B cell (primary cell): ENCODE data around the gene SSH3. TPM values are rescaled to one million over a fixed set of nuclear protein-coding genes. Genes with fewer than 3 reads are reported as not detected.

Experiments used
- ATAC-seq: fragments of 200-7000 bp; cut with Tn5 transposase; one replicate; pipeline ENCODE4 v1.10.0; 2021; ENCODE audit warnings: low read depth, mild to moderate bottlenecking, moderate number of reproducible peaks, moderate library complexity
- CTCF ChIA-PET: fragments of 350-600 bp; sonication (Branson Sonifier 250); formaldehyde crosslinking; loops from one replicate; lab custom pipeline; 2021; ENCODE audit warnings: antibody characterized with exemption, inconsistent platforms; lab: Charles Lee
- POLR2A ChIA-PET: fragments of 350-600 bp; sonication (Branson Sonifier 250); formaldehyde crosslinking; loops from one replicate; lab custom pipeline; 2021; ENCODE audit warnings: antibody characterized with exemption; lab: Charles Lee
- DNase-seq: peaks from one replicate; pipeline ENCODE4 v3.0.0; 2013
- H2AFZ ChIP-seq: 2 replicates; pipeline ENCODE4 v1.6.1; 2012; ENCODE audit warnings: mild to moderate bottlenecking, low read depth, low read length; ENCODE audit not compliant: insufficient read depth, poor library complexity, severe bottlenecking
- H3K27ac ChIP-seq, 2 donors: 1 replicate in 1 of 2; 2 replicates in 1 of 2; pipeline ENCODE4 v1.5.1; 2012 to 2013; ENCODE audit warnings: low read length in 2 of 2, mild to moderate bottlenecking in 2 of 2, moderate library complexity in 1 of 2
- H3K27me3 ChIP-seq, 4 experiments: fragments of 200-600 bp in 1 of 4; sonication (generic) in 1 of 4; replicated peaks in 1 of 4; 1 replicate in 2 of 4; 2 replicates in 2 of 4; pipeline versions ENCODE4 v1.6.1 to v1.7.0; 2013 to 2016; ENCODE audit warnings: low read length in 3 of 4, mild to moderate bottlenecking in 2 of 4, mixed read lengths in 1 of 4, moderate library complexity in 1 of 4; ENCODE audit not compliant: insufficient read depth in 4 of 4, control insufficient read depth in 3 of 4; ENCODE audit errors: control extremely low read depth in 1 of 4
- H3K36me3 ChIP-seq, 2 experiments: replicated peaks in 1 of 2; 1 replicate in 1 of 2; 2 replicates in 1 of 2; pipeline versions ENCODE4 v1.6.1 to v1.7.1; 2013; ENCODE audit warnings: low read length in 1 of 2; ENCODE audit not compliant: insufficient read depth in 2 of 2, control insufficient read depth in 1 of 2; ENCODE audit errors: control extremely low read depth in 1 of 2, extremely low read depth in 1 of 2
- H3K4me1 ChIP-seq, 2 donors: fragments of 200-600 bp in 1 of 2; sonication (generic) in 1 of 2; 1 replicate in 1 of 2; 2 replicates in 1 of 2; pipeline versions ENCODE4 v1.5.1 to v1.6.1; 2013 to 2017; ENCODE audit warnings: low read length in 2 of 2; ENCODE audit not compliant: control insufficient read depth in 2 of 2, insufficient read depth in 2 of 2
- H3K4me2 ChIP-seq: replicated peaks from 2 replicates; pipeline ENCODE3; 2012; ENCODE audit warnings: mild to moderate bottlenecking, low read depth, low read length; ENCODE audit not compliant: poor library complexity, severe bottlenecking
- H3K4me3 ChIP-seq, 5 experiments: fragments of 200-600 bp in 1 of 5; sonication (generic) in 1 of 5; 1 replicate in 3 of 5; 2 replicates in 2 of 5; pipeline versions ENCODE4 v1.5.1 to v1.7.0; 2011 to 2016; ENCODE audit warnings: low read length in 4 of 5, mild to moderate bottlenecking in 4 of 5, low read depth in 2 of 5, control low read depth in 1 of 5, moderate library complexity in 1 of 5; ENCODE audit not compliant: insufficient read depth in 1 of 5; ENCODE audit errors: control extremely low read depth in 1 of 5, extremely low read depth in 1 of 5
- H3K79me2 ChIP-seq: fragments of 200-600 bp; sonication (generic); one replicate; pipeline ENCODE4 v1.6.0; 2016; ENCODE audit warnings: low read length; ENCODE audit not compliant: control insufficient read depth, insufficient read depth
- H3K9ac ChIP-seq: fragments of 200-600 bp; sonication (generic); 2 replicates; pipeline ENCODE4 v1.6.1; 2017; ENCODE audit warnings: mild to moderate bottlenecking, low read length, moderate library complexity
- H3K9me3 ChIP-seq, 3 donors: one replicate each; pipeline versions ENCODE4 v1.6.1 to v1.7.1; 2013; ENCODE audit warnings: low read length in 2 of 3; ENCODE audit not compliant: control insufficient read depth in 2 of 3, insufficient read depth in 1 of 3; ENCODE audit errors: control extremely low read depth in 1 of 3
- H4K20me1 ChIP-seq: 2 replicates; pipeline ENCODE4 v1.6.0; 2012; ENCODE audit warnings: mild to moderate bottlenecking, low read length; ENCODE audit not compliant: insufficient read depth, control insufficient read depth, poor library complexity, severe bottlenecking
- H3K27ac Mint-ChIP-seq: one replicate; pipeline ENCODE4 v1.8.0; 2021; ENCODE audit warnings: mixed read lengths
- H3K27me3 Mint-ChIP-seq: one replicate; pipeline ENCODE4 v1.8.0; 2021; ENCODE audit warnings: mixed read lengths
- H3K4me1 Mint-ChIP-seq: one replicate; pipeline ENCODE4 v1.8.0; 2021; ENCODE audit warnings: mixed read lengths
- H3K4me3 Mint-ChIP-seq: one replicate; pipeline ENCODE4 v1.8.0; 2021; ENCODE audit warnings: mixed read lengths
- H3K9me3 Mint-ChIP-seq: one replicate; pipeline ENCODE4 v1.8.0; 2022; ENCODE audit warnings: mixed read lengths; ENCODE audit not compliant: insufficient read depth
- CTCF ChIP-seq: fragments of 200-600 bp; IDR thresholded peaks from one replicate; pipeline ENCODE4 v1.8.0; 2022; ENCODE audit warnings: antibody characterized with exemption, mild to moderate bottlenecking
- EZH2 ChIP-seq: IDR thresholded peaks from 2 replicates; pipeline ENCODE4 v1.6.1; 2012; ENCODE audit warnings: borderline replicate concordance, low read depth, mild to moderate bottlenecking, moderate library complexity, low read length; ENCODE audit not compliant: insufficient read depth, poor library complexity, severe bottlenecking
- WGBS: methylation state at CpG from one replicate; pipeline ENCODE4 v1.1.5; 2013; ENCODE audit warnings: missing lambda C conversion rate; ENCODE audit not compliant: insufficient coverage; 5-methylcytosine and 5-hydroxymethylcytosine counted together
- intact Hi-C: fragments of 100-400 bp; cut with micrococcal nuclease; formaldehyde crosslinking; loops from one replicate; pipeline ENCODE4 v1.10.0; 2022
- polyA plus RNA-seq: library from polyadenylated mRNA; depleted of rRNA; stranded (reverse); fragments of >200 nt; gene quantifications from 2 replicates; pipeline ENCODE4 v1.2.3, GENCODE V29; 2012
- total RNA-seq, 2 donors: library from RNA; stranded (reverse); fragments of 120-200 nt in 1 of 2; gene quantifications; 1 replicate in 1 of 2; 2 replicates in 1 of 2; pipeline versions ENCODE4 v1.2.3 to v1.2.4, GENCODE V29; 2013 to 2022

Gene SSH3
- total and polyA plus RNA-seq, 2 donors (not counting 1 experiment from before 2014, with no cell fraction given) = 4.0 to 7.2 TPM

GRCh38 chr11:67345920-67346819 lies 42.8 kb downstream of the SSH3 start:
- no peak for DNase-seq
- intact Hi-C loops = loop anchor here (1.0 to 10.0 kb wide), 2 partner anchors 7 to 231 kb away; partner anchors contain the start of genes KDM2A and POLD4
- Mint-ChIP-seq H3K27ac (peak overlapping the region; percentile 88), H3K4me3 (peak overlapping the region; percentile 77), H3K9me3 (no peaks in the 10 kb centered on the region), H3K27me3 (no peaks in the 10 kb centered on the region), H3K4me1 (peaks cover 70% of the 10 kb centered on the region)
- Histone ChIP-seq H3K9me3 (peaks cover 0 to 4% (median 0%) of the 10 kb centered on the region in 3 donors), H4K20me1 (peaks cover 6% of the 10 kb centered on the region), H2AFZ (peak overlapping the region; percentile 16), H3K27ac (peak overlapping the region; percentile 61 to 84), H3K27me3 (no peaks in the 10 kb centered on the region), H3K4me3 (no peak overlapping the region), H3K9ac (no peak overlapping the region), H3K79me2 (peaks cover 44% of the 10 kb centered on the region), H3K36me3 (peaks cover 0 to 3% of the 10 kb centered on the region in 2 experiments), H3K4me2 (peak overlapping the region; percentile 51), H3K4me1 (peaks cover 66 to 80% of the 10 kb centered on the region in 2 donors)
- WGBS = 80% methylated on average over 7 of the region's 7 CpGs
- CTCF ChIA-PET = interaction anchor here (0.6 to 39.5 kb wide), 32 partner anchors 10 to 317 kb away, joined by 3 to 2379 read pairs (median 5); partner anchors contain the start of genes ANKRD13D, CLCF1, GRK2 and PITPNM1
- POLR2A ChIA-PET = interaction anchor here (0.5 to 2.7 kb wide), 11 partner anchors 7 to 106 kb away, joined by 3 to 16 read pairs (median 5); partner anchors contain the start of genes ANKRD13D, CLCF1 and POLD4
- ATAC-seq = peak; percentile 48
- TF ChIP-seq EZH2 (no peak), CTCF (peak; percentile 79)
